ENCODE measurements around the gene RAB29. TPM values are rescaled to one million over a fixed set of nuclear protein-coding genes. Genes with fewer than 3 reads are reported as not detected.

RAB29 gene
- total RNA-seq, 1 donor from 2014 or later, result 156 TPM

DNA sequence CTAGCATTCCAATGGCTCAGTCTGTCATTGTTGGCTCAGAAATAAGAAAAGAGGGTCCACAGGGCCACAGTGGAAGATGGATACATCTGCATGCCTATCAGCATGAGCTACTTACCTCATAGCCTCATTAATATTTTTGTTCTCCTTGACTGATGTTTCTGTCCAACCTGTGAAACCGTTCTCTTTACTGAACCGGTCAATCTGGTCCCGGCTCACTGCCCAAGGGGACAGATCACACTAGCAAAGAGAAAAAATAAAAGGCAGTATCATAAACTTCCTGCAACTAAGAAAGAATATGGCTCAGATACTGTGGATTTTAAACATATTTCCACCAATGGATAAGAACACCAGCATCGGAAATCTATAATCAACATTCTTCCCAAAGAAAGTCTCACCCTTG is 4.7 kb downstream of the RAB29 start:
- H3K36me3 Mint-ChIP-seq (ENCODE audit: low read depth), result peaks cover 85% of the 10 kb centered on the region
- H3K4me1 Mint-ChIP-seq, result peaks cover 52% of the 10 kb centered on the region

DNA sequence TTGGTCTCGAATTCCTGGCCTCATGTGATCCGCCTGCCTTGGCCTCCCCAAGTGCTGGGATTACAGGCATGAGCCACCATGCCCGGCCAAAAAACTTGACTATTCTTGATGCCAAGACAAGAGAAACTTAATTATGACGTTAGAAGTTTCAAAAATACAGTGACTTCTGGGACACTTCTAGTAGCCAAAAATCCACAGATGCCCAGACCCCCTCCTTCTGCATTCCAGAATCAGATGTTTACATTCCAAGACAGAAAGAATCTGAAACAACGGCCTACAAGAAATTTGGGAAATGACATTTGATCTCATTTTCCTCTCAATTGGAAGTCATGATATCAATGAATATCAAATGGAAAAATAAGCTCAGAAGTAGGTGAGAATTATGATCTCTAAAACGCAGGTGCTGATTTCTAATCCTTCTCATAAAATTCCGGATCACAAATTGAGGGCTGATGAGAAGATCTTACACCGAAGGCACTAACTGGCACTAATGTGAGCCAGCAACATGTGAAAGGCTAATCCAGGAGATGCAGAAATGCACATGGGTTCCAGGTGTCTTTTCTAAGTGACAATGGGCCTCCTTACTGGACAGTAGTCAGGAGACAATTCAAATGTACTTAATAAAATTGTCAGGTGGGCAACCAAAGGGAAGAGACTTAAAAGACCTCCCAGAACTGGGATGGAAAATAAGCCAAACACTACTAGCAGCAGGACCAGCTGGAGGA is 5.5 kb downstream of the RAB29 start:
- H3K4me1 Mint-ChIP-seq, result peaks cover 48% of the 10 kb centered on the region
- no peaks in the 10 kb centered on the region for H3K27me3 Mint-ChIP-seq
- no peak for ATAC-seq (ENCODE audit: low read depth)
- DNase-seq, result no peak
- TF ChIP-seq, protein P1, sequence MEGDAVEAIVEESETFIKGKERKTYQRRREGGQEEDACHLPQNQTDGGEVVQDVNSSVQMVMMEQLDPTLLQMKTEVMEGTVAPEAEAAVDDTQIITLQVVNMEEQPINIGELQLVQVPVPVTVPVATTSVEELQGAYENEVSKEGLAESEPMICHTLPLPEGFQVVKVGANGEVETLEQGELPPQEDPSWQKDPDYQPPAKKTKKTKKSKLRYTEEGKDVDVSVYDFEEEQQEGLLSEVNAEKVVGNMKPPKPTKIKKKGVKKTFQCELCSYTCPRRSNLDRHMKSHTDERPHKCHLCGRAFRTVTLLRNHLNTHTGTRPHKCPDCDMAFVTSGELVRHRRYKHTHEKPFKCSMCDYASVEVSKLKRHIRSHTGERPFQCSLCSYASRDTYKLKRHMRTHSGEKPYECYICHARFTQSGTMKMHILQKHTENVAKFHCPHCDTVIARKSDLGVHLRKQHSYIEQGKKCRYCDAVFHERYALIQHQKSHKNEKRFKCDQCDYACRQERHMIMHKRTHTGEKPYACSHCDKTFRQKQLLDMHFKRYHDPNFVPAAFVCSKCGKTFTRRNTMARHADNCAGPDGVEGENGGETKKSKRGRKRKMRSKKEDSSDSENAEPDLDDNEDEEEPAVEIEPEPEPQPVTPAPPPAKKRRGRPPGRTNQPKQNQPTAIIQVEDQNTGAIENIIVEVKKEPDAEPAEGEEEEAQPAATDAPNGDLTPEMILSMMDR (IDR thresholded peaks at IDR 0.05), result no peak
- ChIA-PET POLR2A (interaction anchor here (6.5 kb wide), 1 partner anchor 20 kb away, joined by 162 read pairs; the partner anchor contains the start of gene NUCKS1), CTCF (no interaction called here)
- no peaks in the 10 kb centered on the region for H3K9me3 Mint-ChIP-seq
- intact Hi-C loops (cut with micrococcal nuclease), result loop anchor here (10.0 kb wide), 2 partner anchors 45 to 1155 kb away; partner anchors contain the start of gene FCMR
- H3K36me3 Mint-ChIP-seq (ENCODE audit: low read depth), result peaks cover 84% of the 10 kb centered on the region
- no peak overlapping the region for H3K4me3 Mint-ChIP-seq
- H3K27ac Mint-ChIP-seq, result peak overlapping the region; percentile 98

More for the DNA sequence above, 4.7 kb downstream of the RAB29 start:
- intact Hi-C loops (cut with micrococcal nuclease), result loop anchor here (10.0 kb wide), 2 partner anchors 46 to 1154 kb away; partner anchors contain the start of gene FCMR
- H3K27me3 Mint-ChIP-seq, result no peaks in the 10 kb centered on the region
- H3K9me3 Mint-ChIP-seq, result no peaks in the 10 kb centered on the region
- CTCF ChIA-PET, result no interaction called here
- H3K4me3 Mint-ChIP-seq, result no peak overlapping the region
- TF ChIP-seq, protein P1 (IDR thresholded peaks at IDR 0.05), result no peak
- ATAC-seq (ENCODE audit: low read depth), result no peak
- no peak for DNase-seq
- POLR2A ChIA-PET, result interaction anchor here (5.9 to 6.5 kb wide), 2 partner anchors 20 to 22 kb away, joined by 104 to 162 read pairs; partner anchors contain the start of gene NUCKS1
- H3K27ac Mint-ChIP-seq, result peak overlapping the region; percentile 98

DNA sequence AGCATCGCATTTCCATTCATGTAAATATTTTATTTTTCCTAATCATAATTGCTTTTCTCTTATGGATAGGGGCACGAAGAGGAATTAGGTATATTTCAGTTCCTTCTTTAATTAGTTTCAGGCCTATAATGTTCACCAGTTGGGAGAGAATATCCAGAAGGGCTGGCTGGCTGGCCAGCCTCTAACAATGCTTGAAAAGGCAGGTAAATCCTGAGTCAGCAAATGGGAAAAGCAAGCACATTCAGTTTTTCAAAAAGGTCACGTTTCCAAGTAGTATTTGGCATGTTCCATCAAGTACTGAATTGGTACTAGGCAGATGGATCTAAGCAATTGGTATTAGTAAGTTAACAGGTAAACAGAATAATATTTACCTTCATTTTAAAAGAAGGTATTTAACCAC is 8.0 kb downstream of the RAB29 start:
- Mint-ChIP-seq H3K4me3 (no peak overlapping the region), H3K27me3 (no peaks in the 10 kb centered on the region), H3K36me3 (ENCODE audit: low read depth) (peaks cover 64% of the 10 kb centered on the region), H3K4me1 (peaks cover 33% of the 10 kb centered on the region), H3K9me3 (no peaks in the 10 kb centered on the region), H3K27ac (peak overlapping the region; percentile 64)
- ATAC-seq (ENCODE audit: low read depth) (no peak), DNase-seq (no peak)
- POLR2A ChIA-PET, result no interaction called here
- CTCF ChIA-PET, result no interaction called here
- intact Hi-C loops (cut with micrococcal nuclease), result no loop called here
- TF ChIP-seq, protein P1 (IDR thresholded peaks at IDR 0.05), result no peak

DNA sequence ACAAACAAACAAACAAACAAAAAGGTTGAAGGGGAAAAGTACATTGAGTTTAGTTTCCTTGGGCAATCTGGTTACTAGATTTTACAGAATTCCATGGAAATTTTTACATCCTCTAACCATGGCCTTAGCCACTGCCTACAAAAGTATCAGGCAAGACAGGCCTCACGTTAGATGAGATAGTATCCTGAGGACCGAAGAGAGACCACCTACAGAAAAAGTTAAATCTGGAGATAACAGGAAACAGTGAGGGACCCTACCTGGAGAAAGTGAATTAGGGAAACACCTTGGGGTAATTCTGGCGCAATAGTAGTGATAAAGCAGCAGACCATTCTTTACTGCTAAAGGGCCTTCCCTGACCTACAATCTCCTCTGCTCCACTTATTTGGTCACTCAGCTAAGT is 8.7 kb downstream of the RAB29 start:
- Mint-ChIP-seq H3K36me3 (ENCODE audit: low read depth) (peaks cover 58% of the 10 kb centered on the region), H3K9me3 (no peaks in the 10 kb centered on the region), H3K27ac (peak overlapping the region; percentile 50), H3K27me3 (no peaks in the 10 kb centered on the region), H3K4me3 (no peak overlapping the region), H3K4me1 (peaks cover 26% of the 10 kb centered on the region)
- POLR2A ChIA-PET, result interaction anchor here (1.2 to 1.4 kb wide), 2 partner anchors 9 to 11 kb away, joined by 3 read pairs; partner anchors contain the start of gene RAB29
- CTCF ChIA-PET, result interaction anchor here (1.0 to 1.5 kb wide), 2 partner anchors 55 to 210 kb away, joined by 3 to 5 read pairs; no protein-coding TSS in a partner anchor
- TF ChIP-seq, protein P1 (IDR thresholded peaks at IDR 0.05), result no peak
- intact Hi-C loops (cut with micrococcal nuclease), result no loop called here
- ATAC-seq (ENCODE audit: low read depth) (no peak), DNase-seq (no peak)

DNA sequence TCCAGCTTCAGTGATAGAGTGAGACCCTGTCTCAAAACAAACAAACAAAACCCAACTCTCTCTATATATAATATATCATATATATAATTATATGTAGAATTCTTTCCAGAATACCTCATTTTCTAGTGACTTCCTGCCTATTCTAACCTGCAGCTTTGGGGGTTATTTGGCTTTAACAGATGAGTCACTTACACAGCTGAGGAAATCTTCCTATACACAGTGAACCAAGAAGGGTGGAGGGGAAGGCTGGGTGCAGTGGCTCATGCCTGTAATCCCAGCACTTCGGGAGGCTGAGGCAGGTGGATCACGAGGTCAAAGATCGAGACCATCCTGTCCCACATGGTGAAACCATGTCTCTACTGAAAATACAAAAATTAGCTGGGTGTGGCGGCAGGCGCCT is 9.2 kb downstream of the RAB29 start:
- ATAC-seq (ENCODE audit: low read depth), result no peak
- H3K27me3 Mint-ChIP-seq, result no peaks in the 10 kb centered on the region
- H3K4me3 Mint-ChIP-seq, result no peak overlapping the region
- ChIA-PET CTCF (interaction anchor here (1.0 to 1.5 kb wide), 2 partner anchors 55 to 211 kb away, joined by 3 to 5 read pairs; no protein-coding TSS in a partner anchor), POLR2A (interaction anchor here (0.6 to 1.4 kb wide), 5 partner anchors 8 to 28 kb away, joined by 3 to 6 read pairs (median 3); partner anchors contain the start of gene RAB29)
- intact Hi-C loops (cut with micrococcal nuclease), result no loop called here
- DNase-seq, result no peak
- peak overlapping the region; percentile 50 for H3K27ac Mint-ChIP-seq
- TF ChIP-seq, protein P1 (IDR thresholded peaks at IDR 0.05), result no peak
- peaks cover 54% of the 10 kb centered on the region for H3K36me3 Mint-ChIP-seq (ENCODE audit: low read depth)
- H3K4me1 Mint-ChIP-seq, result peaks cover 21% of the 10 kb centered on the region
- H3K9me3 Mint-ChIP-seq, result no peaks in the 10 kb centered on the region

All from activated B cell treated with CpG ODN at 0.5 μM for 24 hours (primary cell).